SK-N-SH treated with all-trans-retinoic acid at 6 μM for 48 hours (cell line): ENCODE data around the gene TNIP1.

Experiments used
- ATAC-seq: fragments of 200-7000 bp; cut with Tn5 transposase; 3 replicates; pipeline ENCODE4 v1.9.1; 2020; ENCODE audit warnings: mild to moderate bottlenecking, moderate library complexity
- ARNTL ChIP-seq: fragments of 450-650 bp; formaldehyde crosslinking; IDR thresholded peaks from 2 replicates; pipeline ENCODE4 v1.5.0; 2020; ENCODE audit warnings: low read depth, mild to moderate bottlenecking, moderate library complexity, borderline replicate concordance
- BACH2 ChIP-seq: fragments of 250-450 bp; sonication (Bioruptor Pico); IDR thresholded peaks from 2 replicates; pipeline ENCODE4 v1.9.0; 2021; ENCODE audit warnings: mild to moderate bottlenecking, borderline replicate concordance
- CSDC2 ChIP-seq: fragments of 250-450 bp; sonication (Bioruptor Pico); IDR thresholded peaks from 2 replicates; pipeline ENCODE4 v1.5.0; 2020; ENCODE audit warnings: mild to moderate bottlenecking, moderate library complexity
- CSRNP3 ChIP-seq: fragments of 250-450 bp; sonication (Bioruptor Pico); IDR thresholded peaks from 2 replicates; pipeline ENCODE4 v1.5.1; 2021; ENCODE audit warnings: mild to moderate bottlenecking, moderate library complexity
- ESRRG ChIP-seq: fragments of 250-450 bp; sonication (Bioruptor Pico); IDR thresholded peaks from 2 replicates; pipeline ENCODE4 v1.6.1; 2021; ENCODE audit warnings: mild to moderate bottlenecking
- GLIS3 ChIP-seq: fragments of 250-450 bp; sonication (Bioruptor Pico); IDR thresholded peaks from 2 replicates; pipeline ENCODE4 v1.5.0; 2020; ENCODE audit warnings: mild to moderate bottlenecking, moderate library complexity
- OSR1 ChIP-seq: fragments of 250-450 bp; sonication (Bioruptor Pico); IDR thresholded peaks from 2 replicates; pipeline ENCODE4 v1.8.0; 2022; ENCODE audit warnings: moderate library complexity, mild to moderate bottlenecking, inconsistent platforms
- PATZ1 ChIP-seq: fragments of 250-450 bp; sonication (Bioruptor Pico); IDR thresholded peaks from 2 replicates; pipeline ENCODE4 v1.8.0; 2020; ENCODE audit warnings: mild to moderate bottlenecking, moderate library complexity, borderline replicate concordance
- POU6F1 ChIP-seq: fragments of 250-450 bp; sonication (Bioruptor Pico); IDR thresholded peaks from 2 replicates; pipeline ENCODE4 v1.8.0; 2021; ENCODE audit warnings: low read depth, mild to moderate bottlenecking, moderate library complexity, borderline replicate concordance
- PPARA ChIP-seq: fragments of 250-450 bp; sonication (Bioruptor Pico); IDR thresholded peaks from 2 replicates; pipeline ENCODE4 v1.5.0; 2020; ENCODE audit warnings: mild to moderate bottlenecking, borderline replicate concordance
- RARB ChIP-seq: fragments of 250-450 bp; sonication (Bioruptor Pico); IDR thresholded peaks from 2 replicates; pipeline ENCODE4 v1.8.0; 2021; ENCODE audit warnings: mild to moderate bottlenecking, moderate library complexity
- SNAI2 ChIP-seq: fragments of 250-450 bp; sonication (Bioruptor Pico); IDR thresholded peaks from 2 replicates; pipeline ENCODE4 v1.5.0; 2020; ENCODE audit warnings: mild to moderate bottlenecking, moderate library complexity
- TCF4 ChIP-seq: fragments of 250-450 bp; sonication (Bioruptor Pico); IDR thresholded peaks from 2 replicates; pipeline ENCODE4 v1.8.0; 2021; ENCODE audit warnings: mild to moderate bottlenecking, moderate library complexity, borderline replicate concordance
- TOX ChIP-seq: fragments of 250-450 bp; sonication (Bioruptor Pico); IDR thresholded peaks from 2 replicates; pipeline ENCODE4 v1.8.0; 2021; ENCODE audit warnings: mild to moderate bottlenecking, moderate library complexity, borderline replicate concordance
- TSHZ2 ChIP-seq: fragments of 250-450 bp; sonication (Bioruptor Pico); IDR thresholded peaks from 2 replicates; pipeline ENCODE4 v1.5.0; 2020; ENCODE audit warnings: mild to moderate bottlenecking, moderate library complexity
- ZC3H10 ChIP-seq: fragments of 250-450 bp; sonication (Bioruptor Pico); IDR thresholded peaks from 2 replicates; pipeline ENCODE4 v1.5.1; 2021; ENCODE audit warnings: mild to moderate bottlenecking, moderate library complexity
- ZFP3 ChIP-seq: fragments of 250-450 bp; sonication (Bioruptor Pico); IDR thresholded peaks from 2 replicates; pipeline ENCODE4 v1.5.0; 2020; ENCODE audit warnings: mild to moderate bottlenecking, moderate library complexity
- ZFP30 ChIP-seq: fragments of 450-650 bp; formaldehyde crosslinking; IDR thresholded peaks from 2 replicates; pipeline ENCODE4 v1.5.0; 2022; ENCODE audit warnings: mild to moderate bottlenecking, moderate library complexity
- ZNF565 ChIP-seq: fragments of 450-650 bp; formaldehyde crosslinking; conservative IDR thresholded peaks from 2 replicates; pipeline ENCODE4 v1.5.0; 2020; ENCODE audit warnings: low read depth, mild to moderate bottlenecking, moderate library complexity
- ZNF70 ChIP-seq: fragments of 450-650 bp; formaldehyde crosslinking; IDR thresholded peaks from 2 replicates; pipeline ENCODE4 v1.5.0; 2020; ENCODE audit warnings: mild to moderate bottlenecking, moderate library complexity
- ZNF8 ChIP-seq: fragments of 450-650 bp; formaldehyde crosslinking; IDR thresholded peaks from 2 replicates; pipeline ENCODE4 v1.5.0; 2020; ENCODE audit warnings: mild to moderate bottlenecking, moderate library complexity
- TF ChIP-seq, protein P1 (sequence below): fragments of 250-450 bp; sonication (Bioruptor Pico); IDR thresholded peaks from 2 replicates; pipeline ENCODE4 v1.5.1; 2020; ENCODE audit warnings: low read depth, mild to moderate bottlenecking, moderate library complexity

The TNIP1 gene

DNA sequence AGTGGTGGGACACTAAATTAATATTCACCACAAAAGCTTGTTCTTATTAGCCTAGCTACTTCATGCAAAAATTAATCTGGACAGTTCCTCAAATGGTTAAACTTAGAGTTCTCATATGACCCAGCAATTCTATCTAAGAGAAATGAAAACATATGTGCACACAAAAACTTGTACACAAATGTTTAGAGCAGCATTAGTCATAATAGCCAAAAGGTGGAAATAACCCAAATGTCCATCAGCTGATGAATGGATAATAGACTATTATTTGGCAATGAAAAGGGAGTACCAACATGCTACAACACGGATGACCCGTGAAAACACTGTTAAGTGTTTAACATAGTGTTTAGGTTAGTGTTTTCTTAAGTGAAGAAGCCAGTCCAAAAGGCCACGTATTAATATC lies 32.8 kb upstream of the TNIP1 start:
- no peak for TF ChIP-seq ZFP3 (CRISPR knock-in tag)
- TF ChIP-seq ZC3H10 (CRISPR knock-in tag): no peak
- TF ChIP-seq OSR1 (CRISPR knock-in tag): no peak
- TF ChIP-seq SNAI2 (CRISPR knock-in tag): no peak
- no peak for TF ChIP-seq CSDC2 (CRISPR knock-in tag)
- TF ChIP-seq CSRNP3 (CRISPR knock-in tag): no peak
- TF ChIP-seq RARB (CRISPR knock-in tag): no peak
- no peak for TF ChIP-seq ARNTL (CRISPR knock-in tag)
- TF ChIP-seq GLIS3: no peak
- no peak for TF ChIP-seq TCF4 (CRISPR knock-in tag)
- TF ChIP-seq BACH2 (CRISPR knock-in tag): no peak
- no peak for TF ChIP-seq PPARA
- no peak for TF ChIP-seq PATZ1
- no peak for TF ChIP-seq ZFP30 (CRISPR knock-in tag)
- no peak for ATAC-seq

GRCh38 chr5:151110992-151111391 lies 30.2 kb upstream of the TNIP1 start:
- TF ChIP-seq ZNF565 (CRISPR knock-in tag) (no peak), RARB (CRISPR knock-in tag) (no peak), TOX (CRISPR knock-in tag) (no peak), BACH2 (CRISPR knock-in tag) (no peak), TCF4 (CRISPR knock-in tag) (no peak), GLIS3 (no peak), TSHZ2 (CRISPR knock-in tag) (no peak), SNAI2 (CRISPR knock-in tag) (no peak), POU6F1 (CRISPR knock-in tag) (no peak), CSDC2 (CRISPR knock-in tag) (no peak), ZFP30 (CRISPR knock-in tag) (no peak), ZNF70 (CRISPR knock-in tag) (no peak), ESRRG (no peak), PATZ1 (no peak), ZC3H10 (CRISPR knock-in tag) (no peak), PPARA (no peak), ZNF8 (CRISPR knock-in tag) (no peak), OSR1 (CRISPR knock-in tag) (no peak), CSRNP3 (CRISPR knock-in tag) (no peak)
- TF ChIP-seq, protein P1, sequence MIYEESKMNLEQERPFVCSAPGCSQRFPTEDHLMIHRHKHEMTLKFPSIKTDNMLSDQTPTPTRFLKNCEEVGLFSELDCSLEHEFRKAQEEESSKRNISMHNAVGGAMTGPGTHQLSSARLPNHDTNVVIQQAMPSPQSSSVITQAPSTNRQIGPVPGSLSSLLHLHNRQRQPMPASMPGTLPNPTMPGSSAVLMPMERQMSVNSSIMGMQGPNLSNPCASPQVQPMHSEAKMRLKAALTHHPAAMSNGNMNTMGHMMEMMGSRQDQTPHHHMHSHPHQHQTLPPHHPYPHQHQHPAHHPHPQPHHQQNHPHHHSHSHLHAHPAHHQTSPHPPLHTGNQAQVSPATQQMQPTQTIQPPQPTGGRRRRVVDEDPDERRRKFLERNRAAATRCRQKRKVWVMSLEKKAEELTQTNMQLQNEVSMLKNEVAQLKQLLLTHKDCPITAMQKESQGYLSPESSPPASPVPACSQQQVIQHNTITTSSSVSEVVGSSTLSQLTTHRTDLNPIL: no peak
- no peak for ATAC-seq
